ENCODE data around the gene PPP1R13B.
"Not testable (repeated sequence)": the region's sequence is repeated elsewhere in the genome, so short reads cannot be mapped to it uniquely, and the experiment has no call there.

PPP1R13B gene

GRCh38 chr14:103695296-103696069 is 151.9 kb downstream of the PPP1R13B start:
- no peak for DNase-seq

GRCh38 chr14:103694572-103695026 is 152.8 kb downstream of the PPP1R13B start:
- no peak for DNase-seq

DNA sequence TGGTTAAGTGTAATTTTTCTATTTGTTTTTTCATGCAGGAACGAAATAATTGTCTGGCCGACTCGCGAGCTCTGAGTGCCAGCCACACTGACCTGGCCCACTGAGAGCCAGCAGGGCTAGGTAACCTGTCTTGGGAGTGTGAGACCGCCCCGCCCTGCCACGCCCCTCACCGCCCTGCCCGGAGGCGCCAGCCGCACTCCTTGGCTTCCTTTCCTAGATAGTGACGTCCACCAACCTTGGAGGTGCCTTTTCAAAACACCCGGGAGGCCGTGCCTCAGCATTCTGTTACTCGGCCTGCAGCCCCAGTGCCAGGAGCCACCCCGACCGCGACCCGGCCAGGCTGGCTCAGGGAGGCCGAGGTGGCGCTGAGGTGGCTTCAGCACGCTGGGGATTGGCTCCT is 153.9 kb downstream of the PPP1R13B start:
- no peak for DNase-seq

GRCh38 chr14:103692871-103693270 is 154.5 kb downstream of the PPP1R13B start:
- DNase-seq: no peak

DNA sequence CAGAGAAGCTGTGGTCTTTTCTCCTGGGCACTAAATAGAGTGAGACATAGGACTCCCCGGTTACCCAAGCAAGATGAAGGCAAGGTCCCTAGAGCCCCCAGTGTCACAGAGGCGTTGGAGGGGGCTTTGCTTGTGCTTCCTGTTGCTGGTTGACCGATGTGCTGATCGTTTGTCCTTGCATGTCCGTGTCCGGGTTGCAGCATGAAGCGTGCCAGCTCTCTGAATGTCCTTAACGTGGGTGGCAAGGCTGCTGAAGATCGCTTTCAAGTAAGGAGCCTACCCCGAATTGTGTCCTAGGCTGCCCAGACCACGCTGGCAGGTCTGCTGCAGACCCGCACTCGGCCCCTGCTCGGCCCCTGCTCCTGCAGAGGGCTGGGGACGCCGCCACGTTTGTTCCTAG is 155.2 kb downstream of the PPP1R13B start:
- DNase-seq: no peak

DNA sequence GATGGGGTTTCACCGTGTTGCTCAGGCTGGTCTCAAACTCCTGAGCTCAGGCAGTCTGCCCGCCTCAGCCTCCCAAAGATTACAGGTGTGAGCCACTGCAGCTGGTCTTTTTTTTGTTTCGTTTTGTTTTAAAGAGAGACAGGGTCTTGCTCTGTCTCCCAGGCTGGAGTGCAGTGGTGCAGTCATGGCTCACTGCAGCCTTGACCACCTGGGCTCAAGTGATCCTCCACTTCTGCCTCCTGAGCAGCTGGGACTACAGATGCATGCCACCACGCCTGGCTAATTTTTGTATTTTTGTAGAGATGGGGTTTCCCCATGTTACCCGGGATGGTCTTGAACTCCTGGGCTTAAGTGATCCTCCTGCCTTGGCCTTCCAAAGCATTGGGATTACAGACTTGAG is 155.7 kb downstream of the PPP1R13B start:
- DNase-seq: not testable (repeated sequence)

GRCh38 chr14:103690332-103690731 is 157.0 kb downstream of the PPP1R13B start:
- no peak for DNase-seq

DNA sequence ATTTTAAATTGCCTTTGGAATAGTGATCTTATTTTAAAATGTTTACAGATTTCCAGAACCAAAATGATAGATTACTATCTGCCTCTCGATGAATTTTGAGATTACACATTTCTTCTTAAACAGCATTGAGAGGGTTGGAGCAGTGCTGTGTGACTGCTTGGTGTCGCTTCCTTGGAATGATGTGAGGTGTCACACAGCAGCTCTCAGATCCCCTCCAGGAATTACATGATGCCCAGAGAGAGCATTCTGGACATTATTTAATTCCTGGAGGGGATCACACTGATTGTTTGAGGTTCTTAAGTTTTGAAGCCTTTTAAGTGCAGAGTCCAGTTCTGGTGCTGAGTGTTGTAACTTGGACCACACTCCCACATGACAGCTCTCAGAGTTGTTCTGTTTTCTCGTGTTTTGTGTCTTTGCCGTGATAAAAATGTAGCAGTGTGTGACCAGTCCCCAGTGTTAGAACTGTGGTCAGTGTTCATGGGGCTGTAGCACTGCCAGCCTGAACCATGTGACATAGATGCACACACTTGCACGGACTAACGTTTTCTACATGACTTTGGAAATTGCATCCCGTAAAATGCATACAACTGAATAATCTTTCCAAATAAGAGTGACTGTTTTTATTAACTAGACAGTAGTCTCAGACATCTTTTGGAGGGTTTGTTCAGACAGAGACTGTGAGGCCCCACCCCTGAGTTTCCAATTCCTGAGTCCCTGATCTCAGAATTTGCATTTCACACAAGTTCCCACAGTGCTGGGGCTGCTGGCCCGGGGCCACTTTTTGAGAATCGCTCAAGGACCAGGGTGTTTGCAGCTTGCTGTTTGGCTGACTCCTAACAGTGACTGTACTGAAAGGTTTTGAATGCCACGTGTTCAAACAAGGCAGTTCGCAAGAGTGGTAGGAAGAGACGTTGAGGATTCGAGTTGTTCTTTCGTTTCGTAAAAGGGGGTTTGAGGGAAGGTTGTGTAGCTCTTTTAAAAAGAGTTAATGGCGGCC is 158.2 kb downstream of the PPP1R13B start:
- DNase-seq: no peak

DNA sequence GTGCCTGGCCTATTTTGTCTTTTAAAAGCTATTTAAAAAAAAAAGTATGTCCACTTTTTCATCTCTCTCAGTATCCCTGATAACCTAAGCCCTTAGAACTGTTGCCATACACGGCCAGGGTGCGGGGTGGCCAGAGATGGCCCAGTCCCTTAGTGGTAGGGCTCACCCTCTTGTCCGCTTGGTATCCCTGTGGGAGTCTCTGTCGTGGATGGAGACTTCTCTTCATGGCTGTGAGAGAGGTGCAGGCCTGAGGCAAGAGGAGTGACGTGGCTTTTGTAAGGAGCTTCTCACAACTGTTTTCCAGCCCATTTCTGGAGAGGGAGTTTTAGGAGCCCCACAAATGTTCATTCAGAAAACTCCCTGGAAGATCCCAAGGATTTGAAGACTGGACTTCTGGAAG is 158.9 kb downstream of the PPP1R13B start:
- DNase-seq: no peak

DNA sequence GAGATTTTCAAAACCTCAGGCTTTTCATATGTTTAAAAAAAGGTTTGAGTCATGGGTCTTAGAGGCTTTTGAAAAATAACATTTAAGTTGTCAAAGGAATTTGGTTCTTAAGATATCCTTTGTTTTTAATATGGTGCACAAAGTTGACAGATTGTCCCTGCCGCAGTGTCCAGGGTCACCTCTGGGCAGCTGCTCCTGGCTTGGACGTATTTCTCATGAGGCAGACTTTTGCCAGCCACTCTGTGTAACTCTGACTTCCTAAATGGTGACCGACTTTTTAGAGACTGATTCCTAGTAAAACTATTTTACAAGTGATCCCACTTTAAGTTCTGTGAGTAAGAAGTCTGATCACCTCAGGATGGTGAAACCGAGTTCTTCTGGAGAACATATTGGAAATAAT is 159.7 kb downstream of the PPP1R13B start:
- DNase-seq: no peak

- DNase-seq: no peak
Measured at GRCh38 chr14:103686831-103687485, 160.4 kb downstream of the PPP1R13B start.

DNA sequence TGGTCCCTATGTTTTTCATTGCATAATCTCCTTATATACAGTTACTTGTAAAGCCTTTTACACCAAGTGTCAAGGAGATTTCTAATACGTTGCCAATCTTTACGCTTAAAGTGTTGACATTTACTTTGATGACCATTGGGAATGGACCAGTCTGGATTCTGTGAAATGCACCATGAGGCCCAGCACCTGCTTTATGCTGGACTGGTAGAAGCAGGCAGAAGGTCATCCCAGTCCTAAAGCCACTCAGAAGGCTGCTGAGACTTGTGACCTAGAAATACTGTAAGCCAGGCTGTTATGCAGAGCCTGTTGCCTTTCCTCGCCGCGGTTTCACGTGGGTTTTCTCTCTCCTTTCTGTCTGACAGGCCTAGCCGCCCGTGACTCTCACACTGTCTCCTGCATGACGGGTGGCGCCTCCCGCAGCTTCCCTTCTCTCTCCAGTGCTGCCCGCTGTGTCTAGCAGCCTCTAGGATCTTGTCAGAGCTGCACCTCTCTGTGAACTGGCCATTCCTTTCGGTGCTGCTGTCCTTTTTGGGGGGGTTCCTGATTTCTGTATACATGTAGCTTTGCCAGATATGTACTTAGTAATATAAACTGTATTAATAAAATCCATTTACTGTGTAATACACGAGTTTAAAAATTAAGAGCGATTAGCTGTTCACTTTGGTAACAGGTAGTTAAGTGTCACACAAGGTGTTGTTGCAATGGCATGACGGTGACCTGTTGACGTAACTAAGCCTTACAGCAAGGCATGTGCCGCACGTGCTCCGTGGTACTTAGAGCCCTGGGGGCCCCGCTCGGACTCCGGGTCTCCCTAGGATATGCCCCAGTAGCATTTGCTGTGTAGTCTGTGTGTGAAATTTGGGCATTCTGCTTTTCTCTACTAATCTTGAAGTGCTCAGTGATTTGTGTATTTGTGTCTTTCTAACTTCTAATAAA is 161.8 kb downstream of the PPP1R13B start:
- no peak for DNase-seq

DNA sequence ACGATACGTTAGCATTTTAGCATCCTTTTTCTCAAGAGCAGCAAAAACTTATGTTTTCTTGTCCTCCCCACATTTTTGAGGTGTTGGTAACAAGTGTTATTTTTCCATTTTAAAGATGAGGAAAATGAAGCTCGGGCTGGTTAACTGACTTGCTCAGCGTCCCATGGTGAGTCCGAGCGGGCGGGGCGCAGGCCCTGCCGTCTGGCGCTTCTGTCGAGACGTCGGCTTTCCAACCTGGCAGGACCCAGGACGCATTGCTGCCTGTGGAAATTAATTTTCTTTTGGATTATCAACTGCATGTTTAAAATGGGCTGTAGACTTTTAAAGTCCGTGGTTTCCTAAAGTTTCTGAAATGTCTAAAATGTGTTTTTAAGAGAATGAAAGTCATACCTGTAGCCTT is 162.5 kb downstream of the PPP1R13B start:
- no peak for DNase-seq

GRCh38 chr14:103684471-103684870 is 162.9 kb downstream of the PPP1R13B start:
- no peak for DNase-seq
